Skin epidermis (tissue), 12 donors: ENCODE data around the gene GYPB.
"Not testable (repeated sequence)": the region's sequence is repeated elsewhere in the genome, so short reads cannot be mapped to it uniquely, and the experiment has no call there.

Experiments used
- H3K27ac ChIP-seq, 21 experiments: fragments of 200-600 bp; sonication (generic) in 11 of 21; one replicate each; pipeline ENCODE4 v1.5.0; 2020; ENCODE audit warnings: mild to moderate bottlenecking in 3 of 21, inconsistent platforms in 2 of 21, moderate library complexity in 2 of 21
- H3K4me3 ChIP-seq, 7 experiments: fragments of 200-600 bp; sonication (generic) in 2 of 7; one replicate each; pipeline ENCODE4 v1.5.0; 2020; ENCODE audit warnings: inconsistent platforms in 2 of 7, mild to moderate bottlenecking in 2 of 7, moderate library complexity in 1 of 7

GYPB gene

GRCh38 chr4:144016057-144016605 is 3.0 kb downstream of the GYPB start:
- not testable (repeated sequence) for H3K27ac ChIP-seq, H3K4me3 ChIP-seq

- H3K4me3 ChIP-seq, result no peak overlapping the region
Observed at GRCh38 chr4:144014808-144015207, 4.4 kb downstream of the GYPB start.

GRCh38 chr4:144008602-144009001 is 10.6 kb downstream of the GYPB start:
- not testable (repeated sequence) for H3K4me3 ChIP-seq, H3K27ac ChIP-seq

More at GRCh38 chr4:144014808-144015207, 4.4 kb downstream of the GYPB start:
- H3K27ac ChIP-seq, result no peak overlapping the region

- H3K27ac ChIP-seq, H3K4me3 ChIP-seq: not testable (repeated sequence)
Observed at GRCh38 chr4:144007960-144008359, 11.2 kb downstream of the GYPB start.

GRCh38 chr4:144006200-144006803 is 12.9 kb downstream of the GYPB start:
- H3K4me3 ChIP-seq, result not testable (repeated sequence)

GRCh38 chr4:144005558-144005953 is 13.6 kb downstream of the GYPB start:
- H3K27ac ChIP-seq, H3K4me3 ChIP-seq: not testable (repeated sequence)

More at GRCh38 chr4:144006200-144006803, 12.9 kb downstream of the GYPB start:
- H3K27ac ChIP-seq, result not testable (repeated sequence)

GRCh38 chr4:144004868-144005557 is 14.2 kb downstream of the GYPB start:
- not testable (repeated sequence) for H3K27ac ChIP-seq, H3K4me3 ChIP-seq

- H3K4me3 ChIP-seq, H3K27ac ChIP-seq: not testable (repeated sequence)
Observed at GRCh38 chr4:144003890-144004265, 15.3 kb downstream of the GYPB start.

GRCh38 chr4:144003205-144003889 is 15.8 kb downstream of the GYPB start:
- H3K4me3 ChIP-seq, H3K27ac ChIP-seq: not testable (repeated sequence)

- not testable (repeated sequence) for H3K4me3 ChIP-seq, H3K27ac ChIP-seq
Observed at GRCh38 chr4:144000331-144000995, 18.7 kb downstream of the GYPB start.

GRCh38 chr4:143996193-143996592 is 23.0 kb downstream of the GYPB start:
- H3K27ac ChIP-seq, H3K4me3 ChIP-seq: not testable (repeated sequence)

GRCh38 chr4:143991761-143992160 is 27.4 kb downstream of the GYPB start:
- H3K4me3 ChIP-seq, result not testable (repeated sequence)

GRCh38 chr4:143990717-143991116 is 28.5 kb downstream of the GYPB start:
- H3K27ac ChIP-seq, H3K4me3 ChIP-seq: not testable (repeated sequence)

More at GRCh38 chr4:143991761-143992160, 27.4 kb downstream of the GYPB start:
- H3K27ac ChIP-seq, result not testable (repeated sequence)

GRCh38 chr4:143986180-143986579 is 33.0 kb downstream of the GYPB start:
- Histone ChIP-seq H3K4me3 (no peak overlapping the region), H3K27ac (no peak overlapping the region)

- not testable (repeated sequence) for H3K27ac ChIP-seq, H3K4me3 ChIP-seq
Observed at GRCh38 chr4:143980776-143981175, 38.4 kb downstream of the GYPB start.

- not testable (repeated sequence) for H3K4me3 ChIP-seq, H3K27ac ChIP-seq
Observed at GRCh38 chr4:143975527-143975926, 43.7 kb downstream of the GYPB start.

- not testable (repeated sequence) for H3K4me3 ChIP-seq, H3K27ac ChIP-seq
Observed at GRCh38 chr4:143974021-143974420, 45.2 kb downstream of the GYPB start.

- no peak overlapping the region for H3K4me3 ChIP-seq
- no peak overlapping the region for H3K27ac ChIP-seq
Observed at GRCh38 chr4:143961075-143961474, 58.1 kb downstream of the GYPB start.

- not testable (repeated sequence) for H3K4me3 ChIP-seq, H3K27ac ChIP-seq
Observed at GRCh38 chr4:143955306-143955705, 63.9 kb downstream of the GYPB start.

GRCh38 chr4:143951458-143951972 is 67.7 kb downstream of the GYPB start:
- H3K4me3 ChIP-seq, H3K27ac ChIP-seq: not testable (repeated sequence)
